ENCODE results near the gene WNT8B.

Gene WNT8B

DNA sequence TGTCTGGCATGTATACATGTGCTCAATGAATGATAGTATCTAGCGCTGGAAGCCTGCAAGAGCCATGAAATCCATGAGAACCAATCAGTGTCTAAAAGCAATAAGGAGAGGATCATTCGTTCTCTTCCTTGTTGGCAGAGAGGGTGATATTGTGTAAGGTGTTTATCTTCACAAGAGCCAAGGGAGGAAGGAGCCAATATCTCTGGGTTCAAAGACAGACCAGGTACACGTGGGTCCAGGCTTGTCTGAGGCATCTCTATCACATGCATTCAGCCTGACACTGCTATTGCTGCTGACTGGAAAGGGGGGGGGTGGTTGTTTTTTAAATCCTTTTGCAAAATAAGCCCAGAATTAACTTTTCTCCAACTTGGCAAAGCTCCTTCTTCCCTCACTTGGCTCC is 52.8 kb downstream of the WNT8B start:
- peaks cover 2% of the 10 kb centered on the region for H3F3A ChIP-seq (ENCODE audit: low read depth)
- H2AFZ ChIP-seq (ENCODE audit: low read length): no peak overlapping the region
- H3K9me2 ChIP-seq (replicated peaks; ENCODE audit: low read depth, low read length): no peaks in the 10 kb centered on the region
- no peaks in the 10 kb centered on the region for H4K20me1 ChIP-seq (ENCODE audit: insufficient read depth, low read length, poor library complexity, severe bottlenecking)
- peaks cover 50% of the 10 kb centered on the region for H3K4me1 ChIP-seq (ENCODE audit: insufficient read depth, low read length, poor library complexity, severe bottlenecking)
- H3K79me2 ChIP-seq (ENCODE audit: insufficient read depth, low read length): 0 out of 2 replicates have a peak, but pooled peaks cover 3% of the 10 kb centered on the region
- H3K36me3 ChIP-seq (ENCODE audit: insufficient read depth, low read length): no peaks in the 10 kb centered on the region
- no peak overlapping the region for H3K4me2 ChIP-seq (ENCODE audit: low read depth, low read length, poor library complexity, severe bottlenecking)
- no peaks in the 10 kb centered on the region for H3K9me3 ChIP-seq (ENCODE audit: insufficient read depth, low read depth, low read length)
- H3K27me3 ChIP-seq (ENCODE audit: insufficient read depth, low read length, poor library complexity, severe bottlenecking): no peaks in the 10 kb centered on the region
- TF ChIP-seq, protein P1, sequence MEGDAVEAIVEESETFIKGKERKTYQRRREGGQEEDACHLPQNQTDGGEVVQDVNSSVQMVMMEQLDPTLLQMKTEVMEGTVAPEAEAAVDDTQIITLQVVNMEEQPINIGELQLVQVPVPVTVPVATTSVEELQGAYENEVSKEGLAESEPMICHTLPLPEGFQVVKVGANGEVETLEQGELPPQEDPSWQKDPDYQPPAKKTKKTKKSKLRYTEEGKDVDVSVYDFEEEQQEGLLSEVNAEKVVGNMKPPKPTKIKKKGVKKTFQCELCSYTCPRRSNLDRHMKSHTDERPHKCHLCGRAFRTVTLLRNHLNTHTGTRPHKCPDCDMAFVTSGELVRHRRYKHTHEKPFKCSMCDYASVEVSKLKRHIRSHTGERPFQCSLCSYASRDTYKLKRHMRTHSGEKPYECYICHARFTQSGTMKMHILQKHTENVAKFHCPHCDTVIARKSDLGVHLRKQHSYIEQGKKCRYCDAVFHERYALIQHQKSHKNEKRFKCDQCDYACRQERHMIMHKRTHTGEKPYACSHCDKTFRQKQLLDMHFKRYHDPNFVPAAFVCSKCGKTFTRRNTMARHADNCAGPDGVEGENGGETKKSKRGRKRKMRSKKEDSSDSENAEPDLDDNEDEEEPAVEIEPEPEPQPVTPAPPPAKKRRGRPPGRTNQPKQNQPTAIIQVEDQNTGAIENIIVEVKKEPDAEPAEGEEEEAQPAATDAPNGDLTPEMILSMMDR (conservative IDR thresholded peaks at IDR 0.05; ENCODE audit: low read length): no peak
- TF ChIP-seq EZH2phosphoT487 (IDR thresholded peaks at IDR 0.05; ENCODE audit: borderline replicate concordance): no peak
- no peak overlapping the region for H3K4me3 ChIP-seq (ENCODE audit: low read length, poor library complexity, severe bottlenecking)
- H3K9ac ChIP-seq (ENCODE audit: low read depth, low read length, poor library complexity, severe bottlenecking): no peak overlapping the region

DNA sequence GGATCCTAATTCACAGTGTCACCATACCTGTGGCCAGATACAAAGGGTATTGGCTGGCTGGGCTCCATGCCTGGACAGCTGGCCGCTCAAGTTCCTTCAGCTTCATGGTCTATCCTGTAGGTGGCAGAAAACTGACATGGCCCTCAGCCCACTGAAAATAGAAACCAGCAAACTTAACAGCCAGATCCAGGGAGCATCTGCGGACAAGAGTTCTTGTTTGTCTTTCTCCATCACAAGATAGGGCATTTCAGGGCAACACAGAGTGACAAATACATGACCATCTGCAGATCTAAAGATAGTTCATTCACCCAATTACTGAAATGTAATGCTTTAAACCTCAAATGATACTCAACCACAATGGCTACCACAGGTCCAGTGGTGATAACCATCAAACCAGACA is 54.0 kb downstream of the WNT8B start:
- TF ChIP-seq, protein P1 (conservative IDR thresholded peaks at IDR 0.05; ENCODE audit: low read length): peak; percentile 65
- TF ChIP-seq EZH2phosphoT487 (IDR thresholded peaks at IDR 0.05; ENCODE audit: borderline replicate concordance): no peak
- Histone ChIP-seq H3K4me2 (ENCODE audit: low read depth, low read length, poor library complexity, severe bottlenecking) (peak overlapping the region; percentile 36), H3K36me3 (ENCODE audit: insufficient read depth, low read length) (no peaks in the 10 kb centered on the region), H3K9ac (ENCODE audit: low read depth, low read length, poor library complexity, severe bottlenecking) (peak overlapping the region; percentile 23), H4K20me1 (ENCODE audit: insufficient read depth, low read length, poor library complexity, severe bottlenecking) (no peaks in the 10 kb centered on the region), H3K27me3 (ENCODE audit: insufficient read depth, low read length, poor library complexity, severe bottlenecking) (no peaks in the 10 kb centered on the region), H3F3A (ENCODE audit: low read depth) (no peaks in the 10 kb centered on the region), H3K4me3 (ENCODE audit: low read length, poor library complexity, severe bottlenecking) (peak overlapping the region; percentile 24), H3K4me1 (ENCODE audit: insufficient read depth, low read length, poor library complexity, severe bottlenecking) (peaks cover 40% of the 10 kb centered on the region), H2AFZ (ENCODE audit: low read length) (no peak overlapping the region), H3K9me3 (ENCODE audit: insufficient read depth, low read depth, low read length) (no peaks in the 10 kb centered on the region), H3K9me2 (replicated peaks; ENCODE audit: low read depth, low read length) (no peaks in the 10 kb centered on the region), H3K79me2 (ENCODE audit: insufficient read depth, low read length) (0 out of 2 replicates have a peak, but pooled peaks cover 3% of the 10 kb centered on the region)

DNA sequence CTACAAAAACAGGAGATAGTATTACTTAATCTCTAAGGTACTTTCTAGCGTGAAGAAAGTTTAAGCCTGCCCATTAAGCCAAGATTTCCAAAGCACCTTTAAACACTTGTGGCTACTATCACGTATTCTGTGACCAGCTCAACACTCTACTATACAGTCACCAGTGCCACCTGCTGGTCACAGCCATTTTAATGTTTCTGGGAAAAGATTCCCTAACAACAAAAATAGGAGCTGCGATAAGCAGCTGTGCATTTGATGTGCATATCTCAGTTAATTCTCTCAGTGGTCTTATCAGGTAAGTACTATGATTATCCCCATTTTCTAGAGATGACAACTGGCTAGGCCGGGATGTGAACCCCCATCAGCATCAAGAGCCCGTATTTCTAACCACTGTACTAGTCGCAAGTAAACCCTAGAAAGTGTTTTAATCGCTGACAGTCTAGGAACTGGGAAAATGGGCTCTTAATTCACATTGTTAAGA is 56.0 kb downstream of the WNT8B start:
- H3K9ac ChIP-seq (ENCODE audit: low read depth, low read length, poor library complexity, severe bottlenecking): no peak overlapping the region
- H3F3A ChIP-seq (ENCODE audit: low read depth): 0 out of 2 replicates have a peak, but pooled peaks cover 3% of the 10 kb centered on the region
- no peaks in the 10 kb centered on the region for H3K9me3 ChIP-seq (ENCODE audit: insufficient read depth, low read depth, low read length)
- H3K4me1 ChIP-seq (ENCODE audit: insufficient read depth, low read length, poor library complexity, severe bottlenecking): peaks cover 24% of the 10 kb centered on the region
- H3K36me3 ChIP-seq (ENCODE audit: insufficient read depth, low read length): peaks cover 11% of the 10 kb centered on the region; the same call in 1 of the 2 replicates
- no peak overlapping the region for H3K4me3 ChIP-seq (ENCODE audit: low read length, poor library complexity, severe bottlenecking)
- H3K79me2 ChIP-seq (ENCODE audit: insufficient read depth, low read length): peaks cover 1% of the 10 kb centered on the region; the same call in 1 of the 2 replicates
- no peaks in the 10 kb centered on the region for H3K9me2 ChIP-seq (replicated peaks; ENCODE audit: low read depth, low read length)
- no peaks in the 10 kb centered on the region for H4K20me1 ChIP-seq (ENCODE audit: insufficient read depth, low read length, poor library complexity, severe bottlenecking)
- no peak for TF ChIP-seq EZH2phosphoT487 (IDR thresholded peaks at IDR 0.05; ENCODE audit: borderline replicate concordance)
- TF ChIP-seq, protein P1 (conservative IDR thresholded peaks at IDR 0.05; ENCODE audit: low read length): peak; percentile 94
- no peaks in the 10 kb centered on the region for H3K27me3 ChIP-seq (ENCODE audit: insufficient read depth, low read length, poor library complexity, severe bottlenecking)
- no peak overlapping the region for H3K4me2 ChIP-seq (ENCODE audit: low read depth, low read length, poor library complexity, severe bottlenecking)
- H2AFZ ChIP-seq (ENCODE audit: low read length): no peak overlapping the region
